ENCODE data around the gene SCAMP3. TPM values are rescaled to one million over a fixed set of nuclear protein-coding genes. Genes with fewer than 3 reads are reported as not detected.

Gene SCAMP3
- total and polyA plus RNA-seq, 4 donors = 14.9 to 47.0 (median 31.7) TPM

- Histone ChIP-seq H3K36me3 (ENCODE audit: control insufficient read depth in 4 of 4, insufficient read depth in 3 of 4, low read depth in 1 of 4, low read length in 3 of 4) (peaks cover 0 to 5% (median 4%) of the 10 kb centered on the region in 4 donors), H3K4me3 (ENCODE audit: low read depth in 1 of 3, low read length in 3 of 3) (no peak overlapping the region), H3K27ac (ENCODE audit: low read depth in 1 of 2, low read length in 2 of 2) (peak overlapping the region; percentile 86 to 89), H3K9ac (ENCODE audit: low read depth in 1 of 2, low read length in 2 of 2) (no peak overlapping the region), H3K4me1 (ENCODE audit: control insufficient read depth in 4 of 4, insufficient read depth in 4 of 4, low read length in 3 of 4) (peaks cover 7 to 47% (median 30%) of the 10 kb centered on the region in 4 donors), H3K9me3 (ENCODE audit: control insufficient read depth in 4 of 4, low read length in 3 of 4) (no peaks in the 10 kb centered on the region), H3K27me3 (ENCODE audit: control insufficient read depth in 4 of 4, insufficient read depth in 4 of 4, low read length in 3 of 4) (no peaks in the 10 kb centered on the region)
- no peak for TF ChIP-seq YY1 (IDR thresholded peaks at IDR 0.05)
- TF ChIP-seq CTCF (IDR thresholded peaks at IDR 0.05; ENCODE audit: low read depth, low read length, missing input control) = peak; percentile 40
- TF ChIP-seq RAD21 (IDR thresholded peaks at IDR 0.05) = peak; percentile 63 to 67
- no peak for DNase-seq (ENCODE audit: low spot score)
- 57% methylated on average over 6 of the region's 6 CpGs for WGBS
These were observed 45.1 kb upstream of the SCAMP3 start for GRCh38 chr1:155307247-155307740.

- TF ChIP-seq MAX (IDR thresholded peaks at IDR 0.05) (no peak), HNF4A (conservative IDR thresholded peaks at IDR 0.05) (peak; percentile 52 to 62), FOXA1 (IDR thresholded peaks at IDR 0.05) (no peak), SP1 (IDR thresholded peaks at IDR 0.05) (peak; percentile 27), NR2F2 (IDR thresholded peaks at IDR 0.05) (peak; percentile 34), CTCF (IDR thresholded peaks at IDR 0.05; ENCODE audit: low read depth, low read length, missing input control) (no peak), TAF1 (conservative IDR thresholded peaks at IDR 0.05) (no peak), EGR1 (IDR thresholded peaks at IDR 0.05; ENCODE audit: low read depth in 2 of 2) (no peak), FOXA2 (IDR thresholded peaks at IDR 0.05) (no peak), RXRA (IDR thresholded peaks at IDR 0.05) (peak in 1 of 2 donors; percentile 52)
- no peak for DNase-seq (ENCODE audit: low spot score)
- Histone ChIP-seq H3K9ac (ENCODE audit: low read depth in 1 of 2, low read length in 2 of 2) (no peak overlapping the region), H3K4me3 (ENCODE audit: low read depth in 1 of 3, low read length in 3 of 3) (no peak overlapping the region), H3K27ac (ENCODE audit: low read depth in 1 of 2, low read length in 2 of 2) (peak overlapping the region; percentile 53 to 93), H3K4me1 (ENCODE audit: control insufficient read depth in 4 of 4, insufficient read depth in 4 of 4, low read length in 3 of 4) (peaks cover 7 to 50% (median 31%) of the 10 kb centered on the region in 4 donors), H3K9me3 (ENCODE audit: control insufficient read depth in 4 of 4, low read length in 3 of 4) (no peaks in the 10 kb centered on the region), H3K27me3 (ENCODE audit: control insufficient read depth in 4 of 4, insufficient read depth in 4 of 4, low read length in 3 of 4) (no peaks in the 10 kb centered on the region), H3K36me3 (ENCODE audit: control insufficient read depth in 4 of 4, insufficient read depth in 3 of 4, low read depth in 1 of 4, low read length in 3 of 4) (no peaks in the 10 kb centered on the region)
- 68% methylated on average over 7 of the region's 7 CpGs for WGBS
These were observed 43.8 kb upstream of the SCAMP3 start for GRCh38 chr1:155305881-155306391.

- Histone ChIP-seq H3K27me3 (ENCODE audit: control insufficient read depth in 4 of 4, insufficient read depth in 4 of 4, low read length in 3 of 4) (no peaks in the 10 kb centered on the region), H3K36me3 (ENCODE audit: control insufficient read depth in 4 of 4, insufficient read depth in 3 of 4, low read depth in 1 of 4, low read length in 3 of 4) (no peaks in the 10 kb centered on the region), H3K27ac (ENCODE audit: low read depth in 1 of 2, low read length in 2 of 2) (peak overlapping the region; percentile 87 to 93), H3K9me3 (ENCODE audit: control insufficient read depth in 4 of 4, low read length in 3 of 4) (no peaks in the 10 kb centered on the region), H3K4me1 (ENCODE audit: control insufficient read depth in 4 of 4, insufficient read depth in 4 of 4, low read length in 3 of 4) (peaks cover 10 to 46% (median 25%) of the 10 kb centered on the region in 4 donors), H3K9ac (ENCODE audit: low read depth in 1 of 2, low read length in 2 of 2) (peak overlapping the region; percentile 21 to 47), H3K4me3 (ENCODE audit: low read depth in 1 of 3, low read length in 3 of 3) (peak overlapping the region; percentile 10 to 64 (median 55))
- DNase-seq (ENCODE audit: low spot score) = no peak
- 34% methylated on average over 11 of the region's 11 CpGs for WGBS
- TF ChIP-seq ATF3 (IDR thresholded peaks at IDR 0.05) = no peak
- TF ChIP-seq EGR1 (IDR thresholded peaks at IDR 0.05; ENCODE audit: low read depth in 2 of 2) = no peak
- TF ChIP-seq TAF1 (conservative IDR thresholded peaks at IDR 0.05) = no peak
- no peak for TF ChIP-seq FOXA2 (IDR thresholded peaks at IDR 0.05)
- TF ChIP-seq HNF4A (conservative IDR thresholded peaks at IDR 0.05) = peak; percentile 11 to 31
- TF ChIP-seq REST (IDR thresholded peaks at IDR 0.05) = peak; percentile 67
- TF ChIP-seq FOXA1 (IDR thresholded peaks at IDR 0.05) = no peak
- TF ChIP-seq JUND (IDR thresholded peaks at IDR 0.05) = no peak
- no peak for TF ChIP-seq NR2F2 (IDR thresholded peaks at IDR 0.05)
- TF ChIP-seq RAD21 (IDR thresholded peaks at IDR 0.05) = no peak
- no peak for TF ChIP-seq CTCF (IDR thresholded peaks at IDR 0.05; ENCODE audit: low read depth, low read length, missing input control)
- TF ChIP-seq YY1 (IDR thresholded peaks at IDR 0.05) = peak; percentile 72
- peak in 1 of 2 donors; percentile 12 for TF ChIP-seq RXRA (IDR thresholded peaks at IDR 0.05)
These were observed 42.5 kb upstream of the SCAMP3 start for GRCh38 chr1:155304558-155305063.
